CD4-positive, alpha-beta T cell treated with Interleukin-17A for 1 hour (primary cell): ENCODE data around the gene FCHSD2.
A peak's percentile ranks its signal among the peaks of the same experiment; 100 is the strongest.

Experiments
- DNase-seq: peaks from one replicate; pipeline ENCODE4 v3.0.0-alpha.2; 2020

FCHSD2 gene

GRCh38 chr11:73142128-73142377 is at the start of gene FCHSD2:
TSS of gene FCHSD2 (minus strand) at chr11:73142318. CDS start at chr11:73141877, 441 bp downstream.
- DNase-seq, result no peak

GRCh38 chr11:73191151-73191550 is 49.0 kb upstream of the FCHSD2 start:
- no peak for DNase-seq

- no peak for DNase-seq
Observed at GRCh38 chr11:73190557-73190885, 48.4 kb upstream of the FCHSD2 start.

- no peak for DNase-seq
Observed at GRCh38 chr11:73189723-73190556, 47.8 kb upstream of the FCHSD2 start.

GRCh38 chr11:73189315-73189714 is 47.2 kb upstream of the FCHSD2 start:
- DNase-seq, result peak; percentile 5

GRCh38 chr11:73188301-73188700 is 46.2 kb upstream of the FCHSD2 start:
- DNase-seq, result no peak

- no peak for DNase-seq
Observed at GRCh38 chr11:73187854-73188253, 45.7 kb upstream of the FCHSD2 start.

- no peak for DNase-seq
Observed at GRCh38 chr11:73186886-73187285, 44.8 kb upstream of the FCHSD2 start.

GRCh38 chr11:73186294-73186850 is 44.3 kb upstream of the FCHSD2 start:
- no peak for DNase-seq

GRCh38 chr11:73185680-73186293 is 43.7 kb upstream of the FCHSD2 start:
- no peak for DNase-seq

- DNase-seq, result peak; percentile 44
Observed at GRCh38 chr11:73184953-73185671, 43.0 kb upstream of the FCHSD2 start.

GRCh38 chr11:73182824-73183321 is 40.8 kb upstream of the FCHSD2 start:
- DNase-seq, result no peak

- no peak for DNase-seq
Observed at GRCh38 chr11:73178681-73179080, 36.6 kb upstream of the FCHSD2 start.

- peak; percentile 81 for DNase-seq
Observed at GRCh38 chr11:73177778-73178539, 35.8 kb upstream of the FCHSD2 start.

GRCh38 chr11:73177380-73177777 is 35.3 kb upstream of the FCHSD2 start:
- no peak for DNase-seq

- DNase-seq, result no peak
Observed at GRCh38 chr11:73176874-73177155, 34.7 kb upstream of the FCHSD2 start.

- no peak for DNase-seq
Observed at GRCh38 chr11:73176145-73176873, 34.2 kb upstream of the FCHSD2 start.

GRCh38 chr11:73175551-73176144 is 33.5 kb upstream of the FCHSD2 start:
- no peak for DNase-seq

- DNase-seq, result no peak
Observed at GRCh38 chr11:73174495-73174791, 32.3 kb upstream of the FCHSD2 start.

GRCh38 chr11:73173755-73174494 is 31.8 kb upstream of the FCHSD2 start:
- DNase-seq, result no peak

GRCh38 chr11:73172992-73173656 is 31.0 kb upstream of the FCHSD2 start:
- no peak for DNase-seq
